Esophagus muscularis mucosa (tissue), 4 donors: ENCODE data around the gene FGF23.

ENCODE experiments used
- EP300 ChIP-seq: sonication (generic); formaldehyde crosslinking; IDR thresholded peaks from one replicate; pipeline ENCODE4 v1.6.1; 2017; ENCODE audit warnings: antibody characterized with exemption
- POLR2A ChIP-seq: fragments of 450-650 bp; IDR thresholded peaks from one replicate; pipeline ENCODE4 v1.6.1; 2017; ENCODE audit warnings: antibody characterized with exemption, moderate library complexity, mild to moderate bottlenecking, low read depth
- TF ChIP-seq, protein P1 (sequence below), 3 experiments: fragments of 200-600 bp in 2 of 3; fragments of 450-650 bp in 1 of 3; sonication (generic) in 2 of 3; IDR thresholded peaks; one replicate each; pipeline ENCODE4 v1.5.1; 2017 to 2019; ENCODE audit warnings: antibody characterized with exemption in 3 of 3, mild to moderate bottlenecking in 2 of 3, moderate library complexity in 1 of 3

GRCh38 chr12:4422985-4423384 lies 43.5 kb upstream of the FGF23 start:
- TF ChIP-seq EP300, result no peak
- TF ChIP-seq, protein P1, sequence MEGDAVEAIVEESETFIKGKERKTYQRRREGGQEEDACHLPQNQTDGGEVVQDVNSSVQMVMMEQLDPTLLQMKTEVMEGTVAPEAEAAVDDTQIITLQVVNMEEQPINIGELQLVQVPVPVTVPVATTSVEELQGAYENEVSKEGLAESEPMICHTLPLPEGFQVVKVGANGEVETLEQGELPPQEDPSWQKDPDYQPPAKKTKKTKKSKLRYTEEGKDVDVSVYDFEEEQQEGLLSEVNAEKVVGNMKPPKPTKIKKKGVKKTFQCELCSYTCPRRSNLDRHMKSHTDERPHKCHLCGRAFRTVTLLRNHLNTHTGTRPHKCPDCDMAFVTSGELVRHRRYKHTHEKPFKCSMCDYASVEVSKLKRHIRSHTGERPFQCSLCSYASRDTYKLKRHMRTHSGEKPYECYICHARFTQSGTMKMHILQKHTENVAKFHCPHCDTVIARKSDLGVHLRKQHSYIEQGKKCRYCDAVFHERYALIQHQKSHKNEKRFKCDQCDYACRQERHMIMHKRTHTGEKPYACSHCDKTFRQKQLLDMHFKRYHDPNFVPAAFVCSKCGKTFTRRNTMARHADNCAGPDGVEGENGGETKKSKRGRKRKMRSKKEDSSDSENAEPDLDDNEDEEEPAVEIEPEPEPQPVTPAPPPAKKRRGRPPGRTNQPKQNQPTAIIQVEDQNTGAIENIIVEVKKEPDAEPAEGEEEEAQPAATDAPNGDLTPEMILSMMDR (IDR thresholded peaks at IDR 0.05), result no peak
- TF ChIP-seq POLR2A, result no peak
